GM12874 (cell line): ENCODE measurements around the gene ALPI.

Experiments used
- CTCF ChIP-seq: IDR thresholded peaks from 2 replicates; pipeline ENCODE4 v1.5.1; 2011; ENCODE audit warnings: low read depth, mild to moderate bottlenecking, control low read depth, low read length, moderate library complexity; ENCODE audit not compliant: insufficient read depth

The ALPI gene

GRCh38 chr2:232480201-232481190 is 24.5 kb downstream of the ALPI start:
- no peak for TF ChIP-seq CTCF

- no peak for TF ChIP-seq CTCF
Observed at GRCh38 chr2:232481322-232482140, 25.6 kb downstream of the ALPI start.

GRCh38 chr2:232482301-232483238 is 26.6 kb downstream of the ALPI start:
- no peak for TF ChIP-seq CTCF

- TF ChIP-seq CTCF, result no peak
Observed at GRCh38 chr2:232483311-232483922, 27.5 kb downstream of the ALPI start.

- TF ChIP-seq CTCF, result no peak
Observed at GRCh38 chr2:232483923-232484627, 28.1 kb downstream of the ALPI start.

GRCh38 chr2:232484628-232485347 is 28.8 kb downstream of the ALPI start:
- no peak for TF ChIP-seq CTCF
